Mesenchymal stem cell (in vitro differentiated cells and primary cell): Measurements from ENCODE around the gene KCNN3.

Experiments
- DNase-seq: peaks from one replicate; pipeline ENCODE4 v3.0.0-alpha.2; 2013
- H2AFZ ChIP-seq: one replicate; pipeline ENCODE4 v1.6.1; 2013; ENCODE audit warnings: low read depth, mild to moderate bottlenecking, control low read depth, inconsistent platforms, low read length, moderate library complexity
- H2AK5ac ChIP-seq: 2 replicates; pipeline ENCODE4 v1.6.1; 2013; ENCODE audit warnings: low read length, moderate library complexity, mild to moderate bottlenecking, inconsistent platforms; ENCODE audit not compliant: severe bottlenecking
- H2BK120ac ChIP-seq: one replicate; pipeline ENCODE4 v1.6.1; 2013; ENCODE audit warnings: low read depth, mild to moderate bottlenecking, inconsistent platforms, low read length, moderate library complexity
- H2BK12ac ChIP-seq, 2 experiments: one replicate each; pipeline ENCODE4 v1.6.1; 2013; ENCODE audit warnings: inconsistent platforms in 2 of 2, low read length in 2 of 2, mild to moderate bottlenecking in 2 of 2, moderate library complexity in 2 of 2, control low read depth in 1 of 2
- H2BK15ac ChIP-seq: one replicate; pipeline ENCODE4 v1.6.1; 2013; ENCODE audit warnings: mild to moderate bottlenecking, low read depth, inconsistent platforms; ENCODE audit not compliant: poor library complexity, severe bottlenecking
- H2BK5ac ChIP-seq: 2 replicates; pipeline ENCODE4 v1.6.1; 2013; ENCODE audit warnings: low read depth, mild to moderate bottlenecking, low read length, control low read depth, inconsistent platforms; ENCODE audit not compliant: poor library complexity, severe bottlenecking
- H3K14ac ChIP-seq, 2 experiments: one replicate each; pipeline ENCODE4 v1.6.1; 2013; ENCODE audit warnings: inconsistent platforms in 2 of 2, low read length in 2 of 2, control low read depth in 1 of 2, mild to moderate bottlenecking in 1 of 2, moderate library complexity in 1 of 2
- H3K18ac ChIP-seq, 2 experiments: one replicate each; pipeline ENCODE4 v1.6.1; 2013; ENCODE audit warnings: inconsistent platforms in 2 of 2, low read length in 2 of 2, control low read depth in 1 of 2, low read depth in 1 of 2, mild to moderate bottlenecking in 1 of 2
- H3K23ac ChIP-seq, 2 experiments: one replicate each; pipeline ENCODE4 v1.6.1; 2013; ENCODE audit warnings: inconsistent platforms in 2 of 2, low read length in 2 of 2, mild to moderate bottlenecking in 2 of 2, moderate library complexity in 2 of 2, control low read depth in 1 of 2
- H3K27ac ChIP-seq: 2 replicates; pipeline ENCODE4 v1.5.1; 2013; ENCODE audit warnings: mild to moderate bottlenecking, moderate library complexity, low read length, control low read depth, inconsistent platforms; ENCODE audit not compliant: poor library complexity, severe bottlenecking
- H3K27me3 ChIP-seq, 2 experiments: 2 replicates each; pipeline versions ENCODE4 v1.6.1 to v1.7.0; 2013; ENCODE audit warnings: low read length in 2 of 2, mild to moderate bottlenecking in 2 of 2, moderate library complexity in 2 of 2, control low read depth in 1 of 2, inconsistent platforms in 1 of 2; ENCODE audit not compliant: control insufficient read depth in 1 of 2, insufficient read depth in 1 of 2
- H3K36me3 ChIP-seq, 2 experiments: 2 replicates each; pipeline versions ENCODE4 v1.6.1 to v1.7.0; 2013; ENCODE audit warnings: low read length in 2 of 2, control low read depth in 1 of 2, inconsistent platforms in 1 of 2, low read depth in 1 of 2, mild to moderate bottlenecking in 1 of 2; ENCODE audit not compliant: insufficient read depth in 2 of 2, control insufficient read depth in 1 of 2
- H3K4ac ChIP-seq, 2 experiments: one replicate each; pipeline ENCODE4 v1.6.1; 2013; ENCODE audit warnings: inconsistent platforms in 2 of 2, low read length in 2 of 2, mild to moderate bottlenecking in 2 of 2, moderate library complexity in 2 of 2, control low read depth in 1 of 2, low read depth in 1 of 2
- H3K4me1 ChIP-seq: 2 replicates; pipeline ENCODE4 v1.6.1; 2013; ENCODE audit warnings: low read depth, low read length, control low read depth; ENCODE audit not compliant: control insufficient read depth, insufficient read depth
- H3K4me2 ChIP-seq: 2 replicates; pipeline ENCODE4 v1.6.1; 2013; ENCODE audit warnings: low read length, mild to moderate bottlenecking, inconsistent platforms; ENCODE audit not compliant: poor library complexity, severe bottlenecking
- H3K4me3 ChIP-seq, 2 experiments: 2 replicates each; pipeline versions ENCODE4 v1.5.1 to v1.7.0; 2013; ENCODE audit warnings: low read length in 2 of 2, mild to moderate bottlenecking in 2 of 2, control low read depth in 1 of 2, low read depth in 1 of 2; ENCODE audit not compliant: insufficient read depth in 1 of 2
- H3K79me1 ChIP-seq: replicated peaks from 2 replicates; pipeline ENCODE4 v1.6.1; 2013; ENCODE audit warnings: mild to moderate bottlenecking, control low read depth, low read length, inconsistent platforms; ENCODE audit not compliant: poor library complexity, severe bottlenecking
- H3K9ac ChIP-seq: 2 replicates; pipeline ENCODE4 v1.7.0; 2013; ENCODE audit warnings: mild to moderate bottlenecking, low read length, moderate library complexity
- H3K9me3 ChIP-seq: 2 replicates; pipeline ENCODE4 v1.7.0; 2013; ENCODE audit warnings: mild to moderate bottlenecking, low read length; ENCODE audit not compliant: control insufficient read depth
- H4K8ac ChIP-seq: one replicate; pipeline ENCODE4 v1.6.1; 2013; ENCODE audit warnings: inconsistent platforms, mild to moderate bottlenecking, low read length, moderate library complexity
- H4K91ac ChIP-seq: one replicate; pipeline ENCODE4 v1.6.1; 2013; ENCODE audit warnings: mild to moderate bottlenecking, low read length, inconsistent platforms
- WGBS: methylation state at CpG from one replicate; pipeline ENCODE4 v1.1.7; 2013; ENCODE audit warnings: mixed read lengths; 5-methylcytosine and 5-hydroxymethylcytosine counted together

KCNN3 gene

DNA sequence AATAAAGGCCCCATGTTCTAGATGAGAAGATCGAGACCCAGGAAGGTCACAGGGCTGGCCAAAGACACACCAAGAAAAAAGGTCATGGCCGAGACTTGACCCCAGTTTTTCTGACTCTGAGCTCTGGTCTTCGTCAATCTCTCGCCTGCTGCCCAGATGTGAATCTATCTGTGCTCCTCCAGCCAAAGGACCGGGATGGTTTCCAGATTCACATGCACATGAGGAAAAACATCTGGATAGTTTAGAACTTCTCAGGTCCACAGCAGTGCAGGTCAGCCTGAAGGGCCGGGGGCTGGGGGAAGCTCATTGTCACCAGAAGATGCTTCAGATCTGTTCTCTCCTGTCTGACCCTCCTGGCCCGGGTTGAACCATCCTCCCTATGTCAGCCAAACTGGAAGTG lies 49.0 kb downstream of the KCNN3 start:
- Histone ChIP-seq H3K4me3 (no peak overlapping the region), H3K36me3 (no peaks in the 10 kb centered on the region), H4K91ac (no peak overlapping the region), H2BK120ac (no peak overlapping the region), H3K4me2 (no peak overlapping the region), H3K27ac (no peak overlapping the region), H3K14ac (no peak overlapping the region), H3K9me3 (no peaks in the 10 kb centered on the region), H3K18ac (no peak overlapping the region), H2AFZ (no peak overlapping the region), H3K79me1 (no peaks in the 10 kb centered on the region), H3K27me3 (peaks cover 39 to 64% of the 10 kb centered on the region in 2 experiments), H3K4ac (no peak overlapping the region), H4K8ac (no peak overlapping the region), H2BK5ac (no peak overlapping the region), H3K9ac (no peak overlapping the region), H2BK15ac (peak overlapping the region; percentile 30), H2BK12ac (no peak overlapping the region), H3K23ac (no peak overlapping the region), H3K4me1 (no peaks in the 10 kb centered on the region), H2AK5ac (no peak overlapping the region)
- WGBS, result 63% methylated on average over 7 of the region's 7 CpGs
- no peak for DNase-seq

DNA sequence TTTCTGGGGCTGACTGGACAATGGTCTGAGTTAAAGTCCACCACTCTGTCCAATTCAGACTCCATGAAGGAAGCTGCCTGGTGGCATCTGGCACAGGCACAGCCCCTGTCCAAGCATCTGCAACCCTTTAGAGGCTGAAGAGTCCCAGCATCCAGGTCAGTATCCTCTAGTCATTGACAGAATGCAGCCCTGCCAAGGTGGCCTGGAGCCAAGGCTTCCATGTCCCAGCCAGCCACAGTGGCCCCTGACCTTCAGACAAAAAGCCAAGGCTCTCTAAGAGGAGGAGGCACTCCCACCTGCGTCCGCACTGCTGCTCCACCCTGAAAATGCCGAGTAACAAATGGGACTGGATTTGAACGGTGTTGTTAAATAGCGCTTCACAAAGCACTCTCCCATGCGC lies 49.4 kb downstream of the KCNN3 start:
- WGBS, result 96% methylated on average over 6 of the region's 6 CpGs
- no peak overlapping the region for H3K27ac ChIP-seq

DNA sequence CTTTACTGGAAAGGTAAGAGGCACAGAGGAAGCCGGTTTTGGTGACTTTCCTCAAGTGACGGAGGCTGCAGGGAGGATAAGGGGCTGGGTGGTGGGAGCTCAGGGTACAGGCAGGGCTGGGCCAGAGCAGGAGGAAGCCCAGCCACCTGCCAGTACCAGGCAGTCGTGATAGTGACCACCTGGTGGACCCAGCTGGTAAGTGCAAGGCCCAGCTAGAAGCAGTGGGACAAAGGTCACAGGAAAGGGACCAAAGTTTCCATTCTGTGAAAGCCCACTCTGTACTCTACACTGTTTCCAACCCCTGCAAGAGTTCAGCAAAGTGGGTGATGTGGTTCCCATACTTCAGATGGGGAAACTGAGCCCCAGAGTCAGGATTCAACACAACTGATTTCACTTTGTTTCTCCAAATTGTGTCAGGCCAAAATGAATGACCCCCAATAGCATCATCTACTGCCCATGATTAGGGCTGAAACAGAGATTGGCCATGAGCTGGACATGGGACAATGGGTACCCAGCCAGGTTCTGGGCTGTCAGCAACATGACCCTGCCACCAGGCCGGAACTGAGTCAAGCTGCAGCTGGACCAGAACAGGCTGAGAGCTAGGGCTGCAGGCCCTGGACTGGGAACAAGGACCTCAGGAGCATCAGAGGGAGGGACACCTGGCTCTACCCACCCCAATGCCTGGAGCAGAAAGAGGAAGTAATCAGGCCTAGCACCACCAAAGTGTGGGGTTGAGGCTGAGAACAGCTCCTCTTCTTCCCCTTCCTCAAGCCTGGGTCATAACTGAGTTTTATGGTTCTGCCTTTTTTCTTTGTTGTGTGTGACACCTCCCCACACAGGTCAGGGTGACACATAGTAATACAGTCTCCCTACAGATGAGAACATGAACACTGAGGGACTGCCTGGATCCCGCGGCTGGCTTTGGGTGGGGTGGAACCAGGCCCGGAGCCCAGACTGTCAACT lies 50.2 kb downstream of the KCNN3 start:
- H3K9me3 ChIP-seq, result no peaks in the 10 kb centered on the region

More for the DNA sequence above, 49.4 kb downstream of the KCNN3 start:
- no peaks in the 10 kb centered on the region for H3K79me1 ChIP-seq
- no peak overlapping the region for H3K9ac ChIP-seq
- H2BK12ac ChIP-seq, result no peak overlapping the region
- H4K91ac ChIP-seq, result no peak overlapping the region
- no peak overlapping the region for H3K23ac ChIP-seq
- no peak overlapping the region for H3K4me2 ChIP-seq
- no peak overlapping the region for H3K18ac ChIP-seq
- H2BK120ac ChIP-seq, result no peak overlapping the region
- peaks cover 41 to 66% of the 10 kb centered on the region in 2 experiments for H3K27me3 ChIP-seq
- no peak overlapping the region for H2AK5ac ChIP-seq
- no peaks in the 10 kb centered on the region for H3K4me1 ChIP-seq
- H2AFZ ChIP-seq, result no peak overlapping the region
- H3K9me3 ChIP-seq, result no peaks in the 10 kb centered on the region
- H2BK5ac ChIP-seq, result no peak overlapping the region
- no peak overlapping the region for H2BK15ac ChIP-seq
- H3K4me3 ChIP-seq, result no peak overlapping the region
- H3K14ac ChIP-seq, result no peak overlapping the region
- no peak overlapping the region for H4K8ac ChIP-seq
- H3K36me3 ChIP-seq, result no peaks in the 10 kb centered on the region
- no peak overlapping the region for H3K4ac ChIP-seq
- DNase-seq, result no peak

DNA sequence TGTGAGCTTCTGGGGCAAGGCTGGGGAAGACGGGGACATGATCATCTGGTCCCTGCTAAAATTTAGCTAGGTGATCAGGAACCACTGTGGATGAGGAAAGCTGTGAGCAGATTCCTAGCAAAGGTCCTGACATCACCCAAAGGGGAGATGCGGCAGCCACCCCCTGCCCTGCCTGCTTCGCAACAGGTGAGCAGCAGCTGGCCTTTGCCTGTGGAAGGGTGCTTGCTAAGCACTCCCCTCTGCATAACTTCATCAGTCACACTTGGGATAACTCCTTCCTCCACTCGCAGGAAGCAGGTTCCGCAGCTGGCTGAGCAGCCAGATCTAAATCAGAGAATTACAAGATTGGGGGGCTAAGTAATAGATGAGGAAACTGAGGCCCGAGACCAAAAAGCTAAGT lies 51.2 kb downstream of the KCNN3 start:
- no peaks in the 10 kb centered on the region for H3K9me3 ChIP-seq
- H3K9ac ChIP-seq, result no peak overlapping the region
- H3K27me3 ChIP-seq, result peaks cover 41 to 73% of the 10 kb centered on the region in 2 experiments
- no peak overlapping the region for H2BK15ac ChIP-seq
- H3K36me3 ChIP-seq, result no peaks in the 10 kb centered on the region
- no peak overlapping the region for H3K4me3 ChIP-seq
- H3K4ac ChIP-seq, result no peak overlapping the region
- no peak overlapping the region for H2BK120ac ChIP-seq
- H3K23ac ChIP-seq, result no peak overlapping the region
- DNase-seq, result no peak
- no peak overlapping the region for H2BK5ac ChIP-seq
- H4K8ac ChIP-seq, result no peak overlapping the region
- no peak overlapping the region for H2BK12ac ChIP-seq
- no peak overlapping the region for H2AK5ac ChIP-seq
- no peak overlapping the region for H2AFZ ChIP-seq
- H3K4me1 ChIP-seq, result no peaks in the 10 kb centered on the region
- WGBS, result 96% methylated on average over 6 of the region's 6 CpGs
- H4K91ac ChIP-seq, result no peak overlapping the region
- H3K27ac ChIP-seq, result no peak overlapping the region
- no peak overlapping the region for H3K18ac ChIP-seq
- H3K14ac ChIP-seq, result no peak overlapping the region
- no peak overlapping the region for H3K4me2 ChIP-seq
- H3K79me1 ChIP-seq, result no peaks in the 10 kb centered on the region

More for the DNA sequence above, 50.2 kb downstream of the KCNN3 start:
- Histone ChIP-seq H2AFZ (no peak overlapping the region), H2BK120ac (no peak overlapping the region), H4K8ac (no peak overlapping the region), H3K27ac (no peak overlapping the region), H3K27me3 (peaks cover 47 to 71% of the 10 kb centered on the region in 2 experiments), H3K9ac (no peak overlapping the region), H3K79me1 (no peaks in the 10 kb centered on the region), H3K4me1 (no peaks in the 10 kb centered on the region), H2AK5ac (no peak overlapping the region), H4K91ac (no peak overlapping the region), H3K4me2 (no peak overlapping the region), H3K4me3 (no peak overlapping the region), H3K18ac (no peak overlapping the region), H3K14ac (no peak overlapping the region), H3K4ac (no peak overlapping the region), H3K23ac (no peak overlapping the region), H2BK5ac (no peak overlapping the region), H2BK12ac (no peak overlapping the region), H3K36me3 (no peaks in the 10 kb centered on the region), H2BK15ac (no peak overlapping the region)
- no peak for DNase-seq
- WGBS, result 95% methylated on average over 6 of the region's 7 CpGs
